DND-41 (cell line): ENCODE results near the gene TMEM131L.

Experiments
- CTCF ChIP-seq: IDR thresholded peaks from 2 replicates; pipeline ENCODE4 v1.5.1; 2012; ENCODE audit warnings: borderline replicate concordance, low read length, moderate library complexity, mild to moderate bottlenecking; ENCODE audit not compliant: poor library complexity, severe bottlenecking; ENCODE audit errors: extremely low read depth
- EZH2 ChIP-seq: IDR thresholded peaks from 3 replicates; pipeline ENCODE4 v1.6.1; 2012; ENCODE audit warnings: borderline replicate concordance, low read depth, mild to moderate bottlenecking, moderate library complexity, low read length, inconsistent platforms; ENCODE audit not compliant: severe bottlenecking

DNA sequence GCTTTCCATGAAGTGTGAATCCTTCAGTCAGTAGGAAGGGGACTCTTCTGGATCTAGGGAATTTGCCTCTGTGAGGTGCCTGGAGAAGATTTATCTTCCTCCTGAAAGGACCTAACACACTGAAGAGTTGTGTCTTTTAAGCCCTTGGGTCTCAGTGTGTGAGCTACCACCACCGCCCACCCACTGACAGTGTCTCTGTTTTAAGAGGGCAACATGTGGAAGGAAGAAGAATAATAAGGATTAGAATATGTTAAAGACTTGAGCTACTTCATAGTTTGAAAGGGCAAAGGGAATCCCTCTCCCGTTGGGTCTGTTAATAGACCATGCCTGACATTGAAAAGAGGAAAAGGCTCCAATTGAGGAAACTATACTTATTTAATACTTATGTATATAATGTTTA, 153.7 kb downstream of the TMEM131L start:
- TF ChIP-seq CTCF (no peak), EZH2 (no peak)
